ENCODE results near the gene SH3BP5.

SH3BP5 gene

GRCh38 chr3:15321349-15321748 lies 11.0 kb downstream of the SH3BP5 start:
- H3K27me3 ChIP-seq (ENCODE audit: insufficient read depth, poor library complexity, severe bottlenecking), result no peaks in the 10 kb centered on the region
- TF ChIP-seq, protein P1, sequence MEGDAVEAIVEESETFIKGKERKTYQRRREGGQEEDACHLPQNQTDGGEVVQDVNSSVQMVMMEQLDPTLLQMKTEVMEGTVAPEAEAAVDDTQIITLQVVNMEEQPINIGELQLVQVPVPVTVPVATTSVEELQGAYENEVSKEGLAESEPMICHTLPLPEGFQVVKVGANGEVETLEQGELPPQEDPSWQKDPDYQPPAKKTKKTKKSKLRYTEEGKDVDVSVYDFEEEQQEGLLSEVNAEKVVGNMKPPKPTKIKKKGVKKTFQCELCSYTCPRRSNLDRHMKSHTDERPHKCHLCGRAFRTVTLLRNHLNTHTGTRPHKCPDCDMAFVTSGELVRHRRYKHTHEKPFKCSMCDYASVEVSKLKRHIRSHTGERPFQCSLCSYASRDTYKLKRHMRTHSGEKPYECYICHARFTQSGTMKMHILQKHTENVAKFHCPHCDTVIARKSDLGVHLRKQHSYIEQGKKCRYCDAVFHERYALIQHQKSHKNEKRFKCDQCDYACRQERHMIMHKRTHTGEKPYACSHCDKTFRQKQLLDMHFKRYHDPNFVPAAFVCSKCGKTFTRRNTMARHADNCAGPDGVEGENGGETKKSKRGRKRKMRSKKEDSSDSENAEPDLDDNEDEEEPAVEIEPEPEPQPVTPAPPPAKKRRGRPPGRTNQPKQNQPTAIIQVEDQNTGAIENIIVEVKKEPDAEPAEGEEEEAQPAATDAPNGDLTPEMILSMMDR (IDR thresholded peaks at IDR 0.05; ENCODE audit: poor library complexity, severe bottlenecking), result no peak
- H3K4me1 ChIP-seq (ENCODE audit: insufficient read depth, poor library complexity, severe bottlenecking), result peaks cover 31% of the 10 kb centered on the region
- no peak overlapping the region for H3K4me3 ChIP-seq (ENCODE audit: severe bottlenecking)
- H3K9me3 ChIP-seq (ENCODE audit: severe bottlenecking), result no peaks in the 10 kb centered on the region
- H3K36me3 ChIP-seq (ENCODE audit: low read depth), result no peaks in the 10 kb centered on the region
- ATAC-seq (ENCODE audit: low read depth) (no peak), DNase-seq (ENCODE audit: low spot score) (no peak)
- H3K27ac ChIP-seq (ENCODE audit: poor library complexity, severe bottlenecking), result no peak overlapping the region

- TF ChIP-seq, protein P1 (IDR thresholded peaks at IDR 0.05; ENCODE audit: poor library complexity, severe bottlenecking), result no peak
Observed at GRCh38 chr3:15319575-15319974, 12.8 kb downstream of the SH3BP5 start.

GRCh38 chr3:15319136-15319535 lies 13.2 kb downstream of the SH3BP5 start:
- no peak for ATAC-seq (ENCODE audit: low read depth)

More at GRCh38 chr3:15319575-15319974, 12.8 kb downstream of the SH3BP5 start:
- Histone ChIP-seq H3K36me3 (ENCODE audit: low read depth) (no peaks in the 10 kb centered on the region), H3K27ac (ENCODE audit: poor library complexity, severe bottlenecking) (peak overlapping the region; percentile 3), H3K27me3 (ENCODE audit: insufficient read depth, poor library complexity, severe bottlenecking) (no peaks in the 10 kb centered on the region), H3K4me3 (ENCODE audit: severe bottlenecking) (no peak overlapping the region), H3K4me1 (ENCODE audit: insufficient read depth, poor library complexity, severe bottlenecking) (peaks cover 23% of the 10 kb centered on the region), H3K9me3 (ENCODE audit: severe bottlenecking) (no peaks in the 10 kb centered on the region)
- DNase-seq (ENCODE audit: low spot score), result no peak
- 0 out of 3 replicates have a peak, but pooled peaks have one; percentile 26 for ATAC-seq (ENCODE audit: low read depth)

GRCh38 chr3:15318661-15319060 lies 13.7 kb downstream of the SH3BP5 start:
- Histone ChIP-seq H3K27ac (ENCODE audit: poor library complexity, severe bottlenecking) (no peak overlapping the region), H3K4me3 (ENCODE audit: severe bottlenecking) (no peak overlapping the region), H3K9me3 (ENCODE audit: severe bottlenecking) (no peaks in the 10 kb centered on the region), H3K36me3 (ENCODE audit: low read depth) (no peaks in the 10 kb centered on the region), H3K27me3 (ENCODE audit: insufficient read depth, poor library complexity, severe bottlenecking) (no peaks in the 10 kb centered on the region), H3K4me1 (ENCODE audit: insufficient read depth, poor library complexity, severe bottlenecking) (peaks cover 23% of the 10 kb centered on the region)
- ATAC-seq (ENCODE audit: low read depth) (no peak), DNase-seq (ENCODE audit: low spot score) (no peak)
- TF ChIP-seq, protein P1 (IDR thresholded peaks at IDR 0.05; ENCODE audit: poor library complexity, severe bottlenecking), result no peak

More at GRCh38 chr3:15319136-15319535, 13.2 kb downstream of the SH3BP5 start:
- Histone ChIP-seq H3K36me3 (ENCODE audit: low read depth) (no peaks in the 10 kb centered on the region), H3K9me3 (ENCODE audit: severe bottlenecking) (no peaks in the 10 kb centered on the region), H3K4me3 (ENCODE audit: severe bottlenecking) (no peak overlapping the region), H3K4me1 (ENCODE audit: insufficient read depth, poor library complexity, severe bottlenecking) (peaks cover 23% of the 10 kb centered on the region), H3K27me3 (ENCODE audit: insufficient read depth, poor library complexity, severe bottlenecking) (no peaks in the 10 kb centered on the region), H3K27ac (ENCODE audit: poor library complexity, severe bottlenecking) (no peak overlapping the region)
- DNase-seq (ENCODE audit: low spot score), result no peak
- TF ChIP-seq, protein P1 (IDR thresholded peaks at IDR 0.05; ENCODE audit: poor library complexity, severe bottlenecking), result no peak

GRCh38 chr3:15316998-15317435 lies 15.4 kb downstream of the SH3BP5 start:
- H3K36me3 ChIP-seq (ENCODE audit: low read depth), result no peaks in the 10 kb centered on the region
- ATAC-seq (ENCODE audit: low read depth) (no peak; the same call in 2 of the 3 replicates), DNase-seq (ENCODE audit: low spot score) (no peak)

More at GRCh38 chr3:15316998-15317435, 15.4 kb downstream of the SH3BP5 start:
- Histone ChIP-seq H3K27ac (ENCODE audit: poor library complexity, severe bottlenecking) (no peak overlapping the region), H3K4me1 (ENCODE audit: insufficient read depth, poor library complexity, severe bottlenecking) (peaks cover 23% of the 10 kb centered on the region), H3K4me3 (ENCODE audit: severe bottlenecking) (no peak overlapping the region), H3K9me3 (ENCODE audit: severe bottlenecking) (no peaks in the 10 kb centered on the region), H3K27me3 (ENCODE audit: insufficient read depth, poor library complexity, severe bottlenecking) (no peaks in the 10 kb centered on the region)
- TF ChIP-seq, protein P1 (IDR thresholded peaks at IDR 0.05; ENCODE audit: poor library complexity, severe bottlenecking), result no peak

All from RWPE2 (cell line).